ENCODE results near the gene MFAP3L. TPM values are rescaled to one million over a fixed set of nuclear protein-coding genes. Genes with fewer than 3 reads are reported as not detected.

Gene MFAP3L
- total and polyA plus RNA-seq, 2 donors (not counting 3 experiments of a cell fraction or from before 2014, with no cell fraction given), result 0.22 to 0.23 TPM

GRCh38 chr4:170017252-170017651, 8.9 kb downstream of the MFAP3L start:
- Histone ChIP-seq H4K20me1 (replicated peaks; ENCODE audit: control insufficient read depth, extremely low read depth, insufficient read depth, low read length) (no peaks in the 10 kb centered on the region), H3K27me3 (ENCODE audit: control insufficient read depth in 2 of 2, insufficient read depth in 2 of 2, low read length in 2 of 2) (no peaks in the 10 kb centered on the region), H3K4me2 (ENCODE audit: insufficient read depth, low read length) (no peak overlapping the region), H2AFZ (ENCODE audit: low read depth, low read length) (no peak overlapping the region), H3K9me1 (replicated peaks; ENCODE audit: control insufficient read depth, extremely low read depth, insufficient read depth, low read length) (no peaks in the 10 kb centered on the region), H3K9ac (replicated peaks; ENCODE audit: extremely low read depth, insufficient read depth, low read length) (no peak overlapping the region), H3K4me1 (ENCODE audit: control insufficient read depth, extremely low read depth, insufficient read depth, low read length) (no peaks in the 10 kb centered on the region), H3K9me3 (replicated peaks; ENCODE audit: control insufficient read depth, insufficient read depth, low read length) (no peaks in the 10 kb centered on the region), H3K27ac (ENCODE audit: insufficient read depth, low read depth, low read length) (no peak overlapping the region), H3K79me2 (ENCODE audit: control insufficient read depth, insufficient read depth, low read length) (no peaks in the 10 kb centered on the region), H3K4me3 (replicated peaks in 1 of 3; ENCODE audit: insufficient read depth in 1 of 3, low read depth in 1 of 3, low read length in 3 of 3) (no peak overlapping the region), H3K36me3 (ENCODE audit: control insufficient read depth in 2 of 2, extremely low read depth in 1 of 2, insufficient read depth in 2 of 2, low read length in 2 of 2) (no peaks in the 10 kb centered on the region)
- intact Hi-C loops (cut with micrococcal nuclease) (no loop called here), dilution Hi-C loops (cut with MboI; ENCODE audit: extremely low pct_ligation_motif_present, low sequenced_read_pairs) (no loop called here)
- POLR2A ChIA-PET, result no interaction called here
- CTCF ChIA-PET, result no interaction called here
- TF ChIP-seq JUN (IDR thresholded peaks at IDR 0.05; ENCODE audit: borderline replicate concordance, insufficient read depth, insufficient read length, low read depth), result no peak
- no peak for TF ChIP-seq POLR2A (IDR thresholded peaks at IDR 0.05; ENCODE audit: low read depth, low read length)
- no peak for TF ChIP-seq FOS (IDR thresholded peaks at IDR 0.05; ENCODE audit: borderline replicate concordance, insufficient read depth, low read length)
- no peak for TF ChIP-seq GATA2 (IDR thresholded peaks at IDR 0.05; ENCODE audit: insufficient read depth, insufficient read length, low read depth, low read length)
- TF ChIP-seq CTCF (IDR thresholded peaks at IDR 0.05; ENCODE audit: extremely low read depth in 1 of 2, insufficient read depth in 1 of 2, low read depth in 1 of 2, low read length in 2 of 2), result no peak
- no peak for TF ChIP-seq EZH2 (IDR thresholded peaks at IDR 0.05; ENCODE audit: borderline replicate concordance, low read depth, low read length, severe bottlenecking)
- TF ChIP-seq MAX (IDR thresholded peaks at IDR 0.05; ENCODE audit: insufficient read depth, insufficient read length), result no peak
- TF ChIP-seq MYC (IDR thresholded peaks at IDR 0.05; ENCODE audit: low read depth, low read length), result no peak
- no peak for TF ChIP-seq POLR2AphosphoS5 (IDR thresholded peaks at IDR 0.05; ENCODE audit: insufficient read depth, low read depth, low read length)
- no TSS peak for BruUV-seq (replicated peaks)
- no peak for DNase-seq (ENCODE audit: low read depth, low spot score)
- FAIRE-seq, result no peak

All from endothelial cell of umbilical vein (primary cell).